SK-N-SH treated with all-trans-retinoic acid at 6 μM for 48 hours (cell line): Measurements from ENCODE around the gene C1orf94.

ENCODE experiments used
- ATAC-seq: fragments of 200-7000 bp; cut with Tn5 transposase; 3 replicates; pipeline ENCODE4 v1.9.1; 2020; ENCODE audit warnings: mild to moderate bottlenecking, moderate library complexity
- BACH2 ChIP-seq: fragments of 250-450 bp; sonication (Bioruptor Pico); IDR thresholded peaks from 2 replicates; pipeline ENCODE4 v1.9.0; 2021; ENCODE audit warnings: mild to moderate bottlenecking, borderline replicate concordance
- CSDC2 ChIP-seq: fragments of 250-450 bp; sonication (Bioruptor Pico); IDR thresholded peaks from 2 replicates; pipeline ENCODE4 v1.5.0; 2020; ENCODE audit warnings: mild to moderate bottlenecking, moderate library complexity
- ESRRG ChIP-seq: fragments of 250-450 bp; sonication (Bioruptor Pico); IDR thresholded peaks from 2 replicates; pipeline ENCODE4 v1.6.1; 2021; ENCODE audit warnings: mild to moderate bottlenecking
- GLIS3 ChIP-seq: fragments of 250-450 bp; sonication (Bioruptor Pico); IDR thresholded peaks from 2 replicates; pipeline ENCODE4 v1.5.0; 2020; ENCODE audit warnings: mild to moderate bottlenecking, moderate library complexity
- ISL1 ChIP-seq: fragments of 250-450 bp; sonication (Bioruptor Pico); IDR thresholded peaks from 2 replicates; pipeline ENCODE4 v2.1.2; 2022; ENCODE audit warnings: mild to moderate bottlenecking, moderate library complexity
- OSR1 ChIP-seq: fragments of 250-450 bp; sonication (Bioruptor Pico); IDR thresholded peaks from 2 replicates; pipeline ENCODE4 v1.8.0; 2022; ENCODE audit warnings: moderate library complexity, mild to moderate bottlenecking, inconsistent platforms
- SNAI2 ChIP-seq: fragments of 250-450 bp; sonication (Bioruptor Pico); IDR thresholded peaks from 2 replicates; pipeline ENCODE4 v1.5.0; 2020; ENCODE audit warnings: mild to moderate bottlenecking, moderate library complexity
- TCF4 ChIP-seq: fragments of 250-450 bp; sonication (Bioruptor Pico); IDR thresholded peaks from 2 replicates; pipeline ENCODE4 v1.8.0; 2021; ENCODE audit warnings: mild to moderate bottlenecking, moderate library complexity, borderline replicate concordance
- TOX ChIP-seq: fragments of 250-450 bp; sonication (Bioruptor Pico); IDR thresholded peaks from 2 replicates; pipeline ENCODE4 v1.8.0; 2021; ENCODE audit warnings: mild to moderate bottlenecking, moderate library complexity, borderline replicate concordance
- TSHZ2 ChIP-seq: fragments of 250-450 bp; sonication (Bioruptor Pico); IDR thresholded peaks from 2 replicates; pipeline ENCODE4 v1.5.0; 2020; ENCODE audit warnings: mild to moderate bottlenecking, moderate library complexity
- ZC3H10 ChIP-seq: fragments of 250-450 bp; sonication (Bioruptor Pico); IDR thresholded peaks from 2 replicates; pipeline ENCODE4 v1.5.1; 2021; ENCODE audit warnings: mild to moderate bottlenecking, moderate library complexity
- ZFP3 ChIP-seq: fragments of 250-450 bp; sonication (Bioruptor Pico); IDR thresholded peaks from 2 replicates; pipeline ENCODE4 v1.5.0; 2020; ENCODE audit warnings: mild to moderate bottlenecking, moderate library complexity
- ZFP30 ChIP-seq: fragments of 450-650 bp; formaldehyde crosslinking; IDR thresholded peaks from 2 replicates; pipeline ENCODE4 v1.5.0; 2022; ENCODE audit warnings: mild to moderate bottlenecking, moderate library complexity
- ZNF565 ChIP-seq: fragments of 450-650 bp; formaldehyde crosslinking; conservative IDR thresholded peaks from 2 replicates; pipeline ENCODE4 v1.5.0; 2020; ENCODE audit warnings: low read depth, mild to moderate bottlenecking, moderate library complexity
- ZNF70 ChIP-seq: fragments of 450-650 bp; formaldehyde crosslinking; IDR thresholded peaks from 2 replicates; pipeline ENCODE4 v1.5.0; 2020; ENCODE audit warnings: mild to moderate bottlenecking, moderate library complexity
- ZNF8 ChIP-seq: fragments of 450-650 bp; formaldehyde crosslinking; IDR thresholded peaks from 2 replicates; pipeline ENCODE4 v1.5.0; 2020; ENCODE audit warnings: mild to moderate bottlenecking, moderate library complexity
- TF ChIP-seq, protein P1 (sequence below): fragments of 250-450 bp; sonication (Bioruptor Pico); IDR thresholded peaks from 2 replicates; pipeline ENCODE4 v1.5.1; 2021; ENCODE audit warnings: mild to moderate bottlenecking, moderate library complexity
- TF ChIP-seq, protein P2 (sequence below): fragments of 250-450 bp; sonication (Bioruptor Pico); IDR thresholded peaks from 2 replicates; pipeline ENCODE4 v1.8.0; 2021; ENCODE audit warnings: low read depth, mild to moderate bottlenecking, moderate library complexity, borderline replicate concordance
- TF ChIP-seq, protein P3 (sequence below): fragments of 250-450 bp; sonication (Bioruptor Pico); IDR thresholded peaks from 2 replicates; pipeline ENCODE4 v1.5.1; 2020; ENCODE audit warnings: low read depth, mild to moderate bottlenecking, moderate library complexity
- TF ChIP-seq, protein P4 (sequence below): fragments of 250-450 bp; sonication (Bioruptor Pico); IDR thresholded peaks from 2 replicates; pipeline ENCODE4 v1.8.0; 2020; ENCODE audit warnings: mild to moderate bottlenecking, moderate library complexity, borderline replicate concordance

Gene C1orf94

DNA sequence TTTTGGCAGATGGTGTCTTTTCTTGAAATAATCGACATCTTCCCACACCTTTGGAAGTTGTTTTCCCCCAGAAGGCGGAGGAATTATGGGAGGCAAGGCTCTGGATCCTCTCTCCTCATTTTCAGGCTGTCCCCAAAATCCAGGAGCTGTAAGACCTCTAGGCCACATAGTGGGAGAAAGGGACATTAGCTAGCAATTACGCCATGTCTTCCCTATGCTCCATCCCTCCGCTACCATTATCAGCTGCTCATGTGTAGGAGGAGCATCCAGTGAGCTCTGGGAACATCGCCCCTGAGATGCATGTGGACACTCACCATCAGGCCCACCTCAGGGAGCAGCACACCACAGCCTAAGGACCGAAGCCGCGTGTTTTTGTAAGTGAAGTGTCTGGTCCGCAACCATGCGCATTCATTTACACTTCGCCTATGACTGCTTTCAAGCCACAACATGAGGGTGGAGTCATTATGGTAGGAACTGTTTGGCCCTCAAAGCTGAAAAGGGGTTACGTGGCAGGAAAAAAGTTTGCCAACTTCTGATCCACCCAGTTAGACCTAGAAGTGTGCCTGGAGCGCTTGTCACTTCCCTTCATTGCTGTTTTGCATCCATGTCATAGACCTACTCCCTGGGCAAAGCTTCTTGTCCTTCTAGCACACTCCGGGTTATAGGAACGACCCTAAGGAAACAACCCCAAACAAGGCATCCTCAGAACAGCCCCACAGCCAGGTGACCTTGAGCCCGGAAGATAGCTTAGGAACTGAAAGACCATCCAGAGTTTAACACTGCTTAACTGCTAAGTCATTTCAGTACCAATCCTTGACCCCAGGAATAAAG, 85.5 kb downstream of the C1orf94 start:
- ATAC-seq, result no peak
- TF ChIP-seq GLIS3 (CRISPR knock-in tag) (no peak), BACH2 (CRISPR knock-in tag) (no peak), TCF4 (CRISPR knock-in tag) (no peak), ZFP30 (CRISPR knock-in tag) (no peak), ZNF8 (CRISPR knock-in tag) (no peak)
- TF ChIP-seq, protein P1, sequence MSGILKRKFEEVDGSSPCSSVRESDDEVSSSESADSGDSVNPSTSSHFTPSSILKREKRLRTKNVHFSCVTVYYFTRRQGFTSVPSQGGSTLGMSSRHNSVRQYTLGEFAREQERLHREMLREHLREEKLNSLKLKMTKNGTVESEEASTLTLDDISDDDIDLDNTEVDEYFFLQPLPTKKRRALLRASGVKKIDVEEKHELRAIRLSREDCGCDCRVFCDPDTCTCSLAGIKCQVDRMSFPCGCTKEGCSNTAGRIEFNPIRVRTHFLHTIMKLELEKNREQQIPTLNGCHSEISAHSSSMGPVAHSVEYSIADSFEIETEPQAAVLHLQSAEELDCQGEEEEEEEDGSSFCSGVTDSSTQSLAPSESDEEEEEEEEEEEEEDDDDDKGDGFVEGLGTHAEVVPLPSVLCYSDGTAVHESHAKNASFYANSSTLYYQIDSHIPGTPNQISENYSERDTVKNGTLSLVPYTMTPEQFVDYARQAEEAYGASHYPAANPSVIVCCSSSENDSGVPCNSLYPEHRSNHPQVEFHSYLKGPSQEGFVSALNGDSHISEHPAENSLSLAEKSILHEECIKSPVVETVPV, result no peak
- TF ChIP-seq, protein P2, sequence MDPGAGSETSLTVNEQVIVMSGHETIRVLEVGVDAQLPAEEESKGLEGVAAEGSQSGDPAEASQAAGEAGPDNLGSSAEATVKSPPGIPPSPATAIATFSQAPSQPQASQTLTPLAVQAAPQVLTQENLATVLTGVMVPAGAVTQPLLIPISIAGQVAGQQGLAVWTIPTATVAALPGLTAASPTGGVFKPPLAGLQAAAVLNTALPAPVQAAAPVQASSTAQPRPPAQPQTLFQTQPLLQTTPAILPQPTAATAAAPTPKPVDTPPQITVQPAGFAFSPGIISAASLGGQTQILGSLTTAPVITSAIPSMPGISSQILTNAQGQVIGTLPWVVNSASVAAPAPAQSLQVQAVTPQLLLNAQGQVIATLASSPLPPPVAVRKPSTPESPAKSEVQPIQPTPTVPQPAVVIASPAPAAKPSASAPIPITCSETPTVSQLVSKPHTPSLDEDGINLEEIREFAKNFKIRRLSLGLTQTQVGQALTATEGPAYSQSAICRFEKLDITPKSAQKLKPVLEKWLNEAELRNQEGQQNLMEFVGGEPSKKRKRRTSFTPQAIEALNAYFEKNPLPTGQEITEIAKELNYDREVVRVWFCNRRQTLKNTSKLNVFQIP (CRISPR knock-in tag), result no peak
- TF ChIP-seq, all 23 proteins: peak for 0

- TF ChIP-seq ISL1 (CRISPR knock-in tag) (no peak), CSDC2 (CRISPR knock-in tag) (no peak), ZFP30 (CRISPR knock-in tag) (no peak), ZNF8 (CRISPR knock-in tag) (no peak)
- TF ChIP-seq, protein P3, sequence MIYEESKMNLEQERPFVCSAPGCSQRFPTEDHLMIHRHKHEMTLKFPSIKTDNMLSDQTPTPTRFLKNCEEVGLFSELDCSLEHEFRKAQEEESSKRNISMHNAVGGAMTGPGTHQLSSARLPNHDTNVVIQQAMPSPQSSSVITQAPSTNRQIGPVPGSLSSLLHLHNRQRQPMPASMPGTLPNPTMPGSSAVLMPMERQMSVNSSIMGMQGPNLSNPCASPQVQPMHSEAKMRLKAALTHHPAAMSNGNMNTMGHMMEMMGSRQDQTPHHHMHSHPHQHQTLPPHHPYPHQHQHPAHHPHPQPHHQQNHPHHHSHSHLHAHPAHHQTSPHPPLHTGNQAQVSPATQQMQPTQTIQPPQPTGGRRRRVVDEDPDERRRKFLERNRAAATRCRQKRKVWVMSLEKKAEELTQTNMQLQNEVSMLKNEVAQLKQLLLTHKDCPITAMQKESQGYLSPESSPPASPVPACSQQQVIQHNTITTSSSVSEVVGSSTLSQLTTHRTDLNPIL (CRISPR knock-in tag), result no peak
- TF ChIP-seq, protein P4, sequence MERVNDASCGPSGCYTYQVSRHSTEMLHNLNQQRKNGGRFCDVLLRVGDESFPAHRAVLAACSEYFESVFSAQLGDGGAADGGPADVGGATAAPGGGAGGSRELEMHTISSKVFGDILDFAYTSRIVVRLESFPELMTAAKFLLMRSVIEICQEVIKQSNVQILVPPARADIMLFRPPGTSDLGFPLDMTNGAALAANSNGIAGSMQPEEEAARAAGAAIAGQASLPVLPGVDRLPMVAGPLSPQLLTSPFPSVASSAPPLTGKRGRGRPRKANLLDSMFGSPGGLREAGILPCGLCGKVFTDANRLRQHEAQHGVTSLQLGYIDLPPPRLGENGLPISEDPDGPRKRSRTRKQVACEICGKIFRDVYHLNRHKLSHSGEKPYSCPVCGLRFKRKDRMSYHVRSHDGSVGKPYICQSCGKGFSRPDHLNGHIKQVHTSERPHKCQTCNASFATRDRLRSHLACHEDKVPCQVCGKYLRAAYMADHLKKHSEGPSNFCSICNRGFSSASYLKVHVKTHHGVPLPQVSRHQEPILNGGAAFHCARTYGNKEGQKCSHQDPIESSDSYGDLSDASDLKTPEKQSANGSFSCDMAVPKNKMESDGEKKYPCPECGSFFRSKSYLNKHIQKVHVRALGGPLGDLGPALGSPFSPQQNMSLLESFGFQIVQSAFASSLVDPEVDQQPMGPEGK (CRISPR knock-in tag), result no peak
- ATAC-seq, result no peak
Observed at GRCh38 chr1:34262921-34263320, 86.2 kb downstream of the C1orf94 start.

DNA sequence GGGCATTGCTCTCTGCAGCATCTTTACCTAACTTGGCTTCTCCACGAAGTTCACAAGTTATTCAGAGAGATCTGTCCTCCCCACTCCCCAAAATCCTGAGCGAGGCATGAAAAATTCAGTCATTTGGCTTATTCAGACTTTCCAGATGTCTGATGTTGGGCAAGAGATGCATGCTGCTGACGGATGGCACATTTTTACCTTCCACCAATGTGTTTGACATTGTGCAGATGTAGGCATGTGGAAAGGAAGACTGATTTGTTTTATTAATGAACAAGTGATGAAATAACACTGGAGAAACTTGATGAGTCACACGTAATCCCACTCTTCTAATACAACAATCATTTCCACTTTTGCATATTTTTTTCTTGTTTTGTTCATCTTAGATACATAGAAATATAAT, 86.7 kb downstream of the C1orf94 start:
- ATAC-seq, result no peak
- TF ChIP-seq, protein P3 (CRISPR knock-in tag), result no peak
- TF ChIP-seq ZNF8 (CRISPR knock-in tag) (no peak), OSR1 (CRISPR knock-in tag) (no peak), TOX (CRISPR knock-in tag) (no peak), ZFP3 (CRISPR knock-in tag) (no peak), SNAI2 (CRISPR knock-in tag) (no peak), ZNF70 (CRISPR knock-in tag) (no peak), ZNF565 (CRISPR knock-in tag) (no peak), ZFP30 (CRISPR knock-in tag) (no peak), ISL1 (CRISPR knock-in tag) (no peak), ESRRG (CRISPR knock-in tag) (no peak), BACH2 (CRISPR knock-in tag) (no peak), TSHZ2 (CRISPR knock-in tag) (no peak), GLIS3 (CRISPR knock-in tag) (no peak), ZC3H10 (CRISPR knock-in tag) (no peak)
- TF ChIP-seq, protein P1, result no peak
- TF ChIP-seq, all 23 proteins: peak for 0
